GM19324 (cell line): ENCODE results near the gene PAXIP1.

ENCODE experiments used
- ATAC-seq: cut with Tn5 transposase; IDR thresholded peaks from one replicate; pipeline ENCODE4 v1.9.1; 2021; ENCODE audit warnings: mild to moderate bottlenecking, moderate library complexity; ENCODE audit not compliant: unreplicated experiment, low FRiP score

Gene PAXIP1

DNA sequence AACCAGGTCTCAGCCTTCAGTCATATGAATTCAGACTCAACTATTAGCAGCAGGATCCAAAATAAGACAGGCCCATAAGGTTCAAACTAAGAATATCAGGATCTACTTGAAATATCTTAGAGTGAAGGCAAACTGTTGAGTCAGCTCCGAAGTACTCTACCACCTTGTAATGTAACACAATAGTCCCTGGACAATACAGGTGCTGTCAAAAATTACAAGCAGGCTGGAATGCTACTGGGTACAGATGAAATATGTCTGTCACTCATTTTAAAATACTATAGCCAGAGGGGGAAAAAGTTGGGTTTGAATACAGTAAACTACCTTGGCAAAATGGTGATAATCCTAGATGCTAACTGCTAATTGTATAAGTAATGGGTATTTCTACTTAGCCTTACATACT, 6.8 kb downstream of the PAXIP1 start:
- no peak for ATAC-seq

DNA sequence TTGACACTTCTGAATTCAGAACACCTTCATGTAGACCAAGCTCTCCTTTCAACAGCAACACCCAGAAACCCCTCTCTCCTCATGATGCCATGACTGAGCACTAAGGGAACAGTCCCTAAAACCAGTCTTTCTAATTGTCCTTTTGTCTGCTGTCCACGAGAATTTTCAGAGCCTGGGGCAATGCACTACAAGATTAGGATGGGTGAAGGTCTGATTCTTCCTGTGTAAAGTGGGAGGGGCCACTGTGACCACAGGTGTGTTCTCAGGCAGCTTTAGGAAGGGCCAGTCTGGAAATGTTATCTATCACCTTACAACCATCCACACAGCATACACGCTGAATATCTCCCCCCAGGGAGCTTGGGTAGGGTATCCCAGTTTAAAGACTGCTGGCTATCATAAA, 7.9 kb downstream of the PAXIP1 start:
- ATAC-seq, result no peak

DNA sequence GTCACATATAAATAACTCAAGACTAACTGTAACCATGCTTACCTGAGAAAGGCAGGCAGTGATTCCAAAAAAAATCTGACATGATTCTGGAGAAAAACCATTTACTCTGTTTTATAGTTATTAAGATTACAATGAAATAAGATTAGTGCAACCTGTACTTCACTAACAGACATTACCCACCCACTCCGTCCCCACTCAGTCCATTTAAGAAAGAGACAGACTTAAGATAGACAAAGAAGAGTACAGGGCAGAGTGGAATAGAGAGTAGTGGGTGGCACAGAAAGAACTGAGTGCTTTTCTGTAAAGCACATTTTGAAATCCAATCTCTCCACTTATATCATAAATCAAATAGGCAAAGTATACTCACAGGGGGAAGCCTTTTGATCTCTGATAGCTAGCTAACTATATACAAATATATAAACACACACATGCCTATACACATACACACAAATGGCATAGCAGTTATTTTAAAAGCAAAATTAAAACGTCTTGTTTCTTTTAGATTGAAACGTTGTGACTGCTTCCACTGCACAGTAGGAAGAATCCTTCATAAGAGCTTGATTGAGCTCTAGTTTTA, 11.9 kb downstream of the PAXIP1 start:
- ATAC-seq, result no peak

DNA sequence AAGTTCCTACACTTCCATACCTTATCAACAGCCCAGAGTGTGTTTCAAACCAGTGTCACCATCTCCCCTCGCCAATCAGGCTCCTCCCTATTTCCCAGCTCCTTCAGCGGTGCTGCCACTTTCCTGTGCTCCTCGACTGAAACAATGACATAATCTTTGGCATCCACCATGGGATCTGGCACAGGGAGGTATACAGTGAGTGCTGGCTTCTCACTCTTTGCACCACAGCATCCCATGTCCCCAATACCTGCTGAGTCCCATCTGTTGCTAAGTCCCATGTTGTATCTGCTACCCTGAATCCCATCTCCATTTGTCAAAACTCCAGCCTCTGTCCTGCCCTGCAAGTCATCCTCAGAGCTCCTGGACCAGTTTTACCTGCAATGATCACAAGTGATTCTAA, 15.4 kb downstream of the PAXIP1 start:
- ATAC-seq, result no peak

DNA sequence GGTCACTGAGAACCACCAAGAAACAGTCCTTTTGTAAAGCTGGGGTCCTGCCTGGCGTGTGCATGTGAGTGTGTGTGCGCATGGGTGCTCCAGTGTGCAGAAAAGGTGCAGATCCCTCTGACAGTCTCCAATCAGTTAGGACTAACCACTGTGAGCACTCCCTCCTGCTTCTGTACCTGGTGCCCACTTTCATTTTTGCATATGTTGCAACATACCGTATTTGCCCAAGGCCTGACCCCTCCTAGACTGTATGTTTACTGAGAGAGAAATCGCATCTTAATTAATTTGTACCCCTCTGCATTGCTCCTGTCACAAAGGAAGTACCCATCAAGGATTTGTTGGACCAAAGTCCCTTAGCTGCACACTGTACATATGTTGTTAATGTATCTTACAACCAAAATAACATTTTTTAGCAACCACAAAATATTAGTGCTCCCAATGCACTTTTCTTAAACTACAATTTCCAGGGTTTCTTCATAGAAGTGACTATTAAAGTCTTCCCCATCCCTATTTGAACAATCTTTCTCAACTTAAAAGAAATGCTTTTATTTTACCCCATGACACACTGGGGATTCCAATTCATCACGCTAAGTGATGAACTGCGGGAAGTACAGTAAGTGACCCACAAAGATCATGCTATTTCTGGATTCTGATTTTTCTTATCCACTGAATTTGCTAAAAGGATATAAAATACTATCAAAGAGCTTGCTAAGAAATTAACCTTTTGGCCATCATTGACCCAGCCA, 16.6 kb downstream of the PAXIP1 start:
- no peak for ATAC-seq

DNA sequence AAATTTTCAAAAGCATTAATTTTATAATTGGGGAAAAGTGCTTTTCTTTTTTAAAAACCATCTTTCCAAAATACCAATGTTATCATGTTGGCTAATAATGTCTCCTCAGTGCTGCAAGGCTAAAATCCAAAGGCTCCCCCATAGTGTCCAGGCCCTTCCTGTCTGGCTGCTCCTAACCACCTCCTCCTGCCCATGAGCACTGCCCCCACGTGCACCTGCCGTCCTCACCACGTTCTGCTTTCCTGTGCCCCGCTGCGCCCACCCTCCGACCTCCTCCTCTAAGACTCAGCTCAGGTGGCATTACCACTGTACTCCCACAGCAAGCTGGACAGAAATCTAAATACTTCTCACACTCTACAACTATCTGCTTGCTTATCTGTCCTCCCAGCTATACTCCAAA, 17.7 kb downstream of the PAXIP1 start:
- ATAC-seq, result no peak

DNA sequence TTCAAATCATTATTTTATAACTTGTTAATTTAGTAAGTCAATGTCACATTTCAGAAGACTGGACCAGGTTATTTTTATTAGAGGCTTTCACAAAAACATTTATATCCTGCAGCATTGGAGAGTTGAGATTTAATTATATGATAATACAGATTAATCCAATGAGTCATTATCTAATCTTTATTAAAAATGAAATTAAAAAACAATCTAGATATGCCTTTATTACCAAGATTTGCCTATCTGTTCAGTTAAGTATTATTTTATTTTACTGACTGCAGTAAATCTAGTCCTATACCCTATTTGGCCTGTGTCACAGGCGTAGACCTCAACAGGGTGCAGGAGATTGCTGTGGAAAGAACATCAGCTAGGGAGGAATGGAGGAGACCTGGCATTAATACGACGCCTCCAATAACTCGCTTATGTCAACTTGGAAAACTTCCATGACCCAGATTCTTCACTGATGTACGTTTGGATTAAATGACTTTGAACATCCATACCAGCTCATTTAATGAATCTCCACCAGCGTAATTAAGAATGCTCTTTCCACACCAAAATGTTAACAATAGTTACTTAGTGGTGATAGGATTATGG, 18.2 kb downstream of the PAXIP1 start:
- ATAC-seq, result no peak

DNA sequence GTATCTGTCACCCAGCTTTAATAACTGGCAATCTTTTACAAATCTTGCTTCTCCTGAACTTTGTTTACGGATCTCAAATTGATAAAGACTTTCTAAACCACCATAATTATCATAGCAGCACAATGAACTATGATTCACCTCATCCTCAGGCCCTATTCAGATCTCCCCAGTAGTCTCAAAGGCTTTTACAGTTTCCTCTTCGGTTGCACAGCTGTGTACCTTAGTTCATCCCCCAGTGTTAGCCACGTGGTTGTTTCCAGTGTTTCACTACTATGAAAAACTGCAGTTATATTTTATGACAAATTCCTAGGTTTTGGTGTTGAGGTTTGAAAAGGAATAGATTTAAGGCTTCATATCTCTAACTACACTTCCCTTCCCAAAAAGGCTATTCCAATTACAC, 24.9 kb downstream of the PAXIP1 start:
- ATAC-seq, result no peak

DNA sequence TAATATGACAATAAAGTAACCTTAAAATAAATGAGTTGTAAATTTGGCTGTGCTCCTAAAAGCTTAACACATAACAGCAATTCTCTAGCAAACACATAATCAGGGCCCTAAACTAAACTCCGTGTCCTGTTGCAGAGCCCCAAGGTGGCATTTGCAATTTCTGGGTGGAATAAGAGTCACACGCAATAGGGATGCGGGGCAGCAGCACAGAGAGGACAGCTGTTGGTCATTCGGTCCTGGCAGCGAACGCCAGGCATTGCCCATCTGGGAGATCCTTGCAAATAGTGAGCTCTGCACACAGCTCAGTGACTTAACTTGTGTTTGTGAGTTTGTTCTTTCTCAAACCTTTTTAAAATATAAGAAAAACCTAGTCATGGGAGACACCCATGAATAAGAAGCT, 25.7 kb downstream of the PAXIP1 start:
- ATAC-seq, result no peak

DNA sequence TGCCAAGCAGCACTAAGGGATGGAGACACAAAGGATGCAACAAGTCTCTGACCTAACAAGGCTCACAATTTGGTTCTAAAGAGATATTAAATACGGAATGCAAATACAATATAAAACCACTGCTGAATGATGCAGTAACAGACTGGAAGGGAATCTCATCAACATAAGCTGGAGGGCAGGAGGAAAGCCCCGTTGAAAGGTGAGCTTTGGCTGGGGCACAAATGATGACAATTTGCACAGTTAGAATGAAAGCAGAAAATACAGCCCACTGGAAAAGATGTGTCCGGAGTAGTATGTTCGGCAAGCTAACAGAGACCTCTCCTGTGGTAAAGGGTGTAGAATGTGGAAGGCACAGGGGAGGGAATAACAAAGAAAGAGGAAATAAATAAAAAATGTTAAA, 26.1 kb downstream of the PAXIP1 start:
- ATAC-seq, result no peak

DNA sequence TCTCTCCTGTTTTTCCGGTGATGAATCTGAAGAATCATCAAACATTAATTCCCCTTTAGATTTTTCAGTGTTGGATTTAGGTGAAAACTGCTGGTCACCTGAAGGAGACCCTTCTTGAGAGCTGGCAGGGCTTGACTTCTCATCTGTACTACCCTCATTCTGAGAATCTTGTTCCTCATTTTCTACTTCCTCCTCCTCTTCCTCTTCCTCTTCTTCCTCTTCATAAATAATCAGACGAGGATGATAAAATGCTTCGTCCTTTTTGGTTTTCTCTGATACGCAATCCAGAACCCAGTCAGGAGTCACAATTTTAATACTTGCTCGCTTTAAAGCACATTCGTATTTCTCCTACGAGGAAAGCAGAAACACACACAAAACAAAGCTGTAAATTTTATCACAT, 26.9 kb downstream of the PAXIP1 start:
- no peak for ATAC-seq

DNA sequence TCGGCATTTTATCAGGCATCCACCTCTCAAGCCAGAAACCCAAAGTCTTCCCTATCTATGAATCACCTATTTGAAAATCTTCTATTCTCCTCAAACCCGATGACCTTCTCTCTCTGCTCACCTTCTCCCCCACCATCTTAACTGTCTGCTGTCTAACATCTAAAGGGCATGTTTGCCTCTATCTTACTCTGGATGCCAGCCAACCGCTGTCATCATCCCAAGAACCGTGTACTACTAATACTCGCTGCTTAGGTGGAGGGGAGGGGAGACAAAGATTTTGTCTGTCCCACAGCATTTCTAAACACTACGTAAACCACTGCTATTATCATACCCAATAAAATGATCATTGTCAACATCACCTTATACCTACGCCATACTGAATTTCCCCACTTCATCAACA, 29.5 kb downstream of the PAXIP1 start:
- no peak for ATAC-seq

DNA sequence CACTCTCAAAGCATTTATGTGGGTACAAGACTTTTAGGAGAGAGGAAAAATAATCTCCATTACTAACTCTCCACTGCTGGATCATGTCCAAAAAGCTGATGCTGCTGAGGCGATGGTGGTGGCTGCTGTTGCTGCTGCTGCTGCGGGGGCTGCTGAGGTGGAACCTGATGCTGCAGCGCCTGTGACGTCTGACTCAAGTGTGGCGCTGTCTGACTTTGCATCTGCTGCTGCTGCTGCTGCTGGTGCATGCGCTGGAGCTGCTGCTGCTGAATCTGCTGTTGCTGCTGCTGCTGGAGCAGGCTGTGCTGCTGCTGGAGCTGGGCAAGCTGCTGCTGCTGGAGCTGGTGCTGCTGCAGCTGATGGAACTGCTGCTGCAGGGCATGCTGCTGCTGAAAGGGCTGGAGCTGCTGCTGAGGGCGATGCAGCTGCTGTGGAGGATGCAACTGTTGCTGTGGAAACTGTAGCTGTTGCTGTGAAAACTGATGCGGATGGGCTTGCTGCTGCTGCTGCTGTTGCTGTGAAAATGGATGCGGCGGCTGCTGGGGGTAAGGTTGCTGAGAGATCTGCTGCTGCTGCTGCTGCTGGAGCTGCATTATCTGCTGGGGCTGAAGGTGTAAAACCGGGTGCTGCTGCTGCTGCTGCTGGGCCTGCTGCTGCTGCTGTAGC, 34.5 kb downstream of the PAXIP1 start:
- no peak for ATAC-seq

DNA sequence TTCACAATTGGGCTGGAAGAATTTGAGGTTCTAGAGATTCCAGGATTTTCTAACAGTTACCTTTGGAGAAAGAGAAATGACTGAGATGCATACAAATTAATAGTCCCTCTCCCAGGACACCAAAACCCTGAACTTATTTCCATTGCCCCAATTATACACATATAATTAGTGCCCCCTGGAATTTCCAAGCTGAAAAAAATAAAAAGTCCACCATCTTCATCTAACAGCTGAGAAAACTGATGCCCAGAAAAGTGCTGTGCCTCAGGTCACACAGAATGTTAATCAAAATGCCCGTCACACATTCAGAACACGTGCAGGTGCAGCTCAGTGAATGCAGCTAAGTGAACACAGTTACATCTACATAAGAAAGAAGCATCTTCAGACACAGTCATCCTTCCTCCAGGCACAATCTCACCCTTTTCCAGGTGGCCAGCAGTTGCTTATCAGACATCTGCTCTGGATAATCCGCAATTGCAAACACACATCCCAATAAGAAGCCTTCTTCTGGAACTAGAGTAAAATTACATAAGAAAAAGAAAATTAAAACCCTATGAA, 35.4 kb downstream of the PAXIP1 start:
- no peak for ATAC-seq

DNA sequence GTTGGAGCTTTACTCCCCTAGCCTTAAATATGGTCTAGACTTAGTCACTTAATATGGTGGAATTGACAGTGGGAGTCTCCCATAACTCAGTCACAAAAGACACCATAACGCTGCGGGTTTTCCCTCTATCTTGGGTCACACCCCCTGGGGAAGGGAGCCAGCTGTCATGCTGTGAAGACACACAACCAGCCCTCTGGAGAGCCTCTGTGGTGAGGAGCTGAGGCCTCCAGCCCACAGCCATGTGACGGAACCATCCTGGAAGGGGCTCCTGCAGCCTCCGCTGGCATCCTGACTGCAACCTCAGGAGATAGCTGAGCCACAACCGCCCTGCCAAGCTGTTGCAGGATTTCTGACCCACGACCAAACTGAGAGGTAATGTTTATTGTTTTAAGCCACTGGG, 37.9 kb downstream of the PAXIP1 start:
- no peak for ATAC-seq

DNA sequence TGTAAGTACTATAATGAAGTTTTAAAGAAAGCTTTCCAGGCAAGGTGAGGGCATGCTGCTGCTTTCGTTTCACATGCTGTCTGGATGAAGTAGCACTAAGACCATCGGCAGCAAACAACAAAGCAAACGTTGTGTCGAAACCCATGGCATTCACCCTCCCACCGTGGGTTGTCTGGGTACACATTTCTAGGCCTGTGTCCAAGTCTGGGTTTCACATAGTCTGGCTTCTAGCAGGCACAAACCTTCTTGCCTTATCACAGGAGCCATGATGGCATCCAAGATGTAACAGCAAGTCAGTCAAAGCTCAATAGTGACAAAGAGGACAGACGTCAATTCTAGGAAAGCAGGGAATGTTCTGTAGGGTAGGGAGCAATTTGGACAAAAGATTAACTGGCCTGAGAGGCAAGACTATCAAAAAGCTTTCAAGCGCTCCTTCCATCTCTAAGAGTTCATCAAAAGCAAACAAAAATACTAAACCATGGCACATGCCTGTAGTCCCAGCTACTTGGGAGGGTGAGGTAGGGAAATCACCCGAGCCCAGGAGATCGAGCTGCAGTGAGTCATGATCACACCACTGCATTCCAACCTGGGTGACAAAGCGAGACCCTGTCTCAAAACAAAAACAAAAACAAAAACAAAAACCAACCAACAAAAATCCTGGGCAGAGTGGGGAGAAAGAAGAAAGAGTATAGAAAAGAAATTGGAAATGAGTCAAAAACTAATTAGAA, 42.7 kb downstream of the PAXIP1 start:
- ATAC-seq, result no peak

DNA sequence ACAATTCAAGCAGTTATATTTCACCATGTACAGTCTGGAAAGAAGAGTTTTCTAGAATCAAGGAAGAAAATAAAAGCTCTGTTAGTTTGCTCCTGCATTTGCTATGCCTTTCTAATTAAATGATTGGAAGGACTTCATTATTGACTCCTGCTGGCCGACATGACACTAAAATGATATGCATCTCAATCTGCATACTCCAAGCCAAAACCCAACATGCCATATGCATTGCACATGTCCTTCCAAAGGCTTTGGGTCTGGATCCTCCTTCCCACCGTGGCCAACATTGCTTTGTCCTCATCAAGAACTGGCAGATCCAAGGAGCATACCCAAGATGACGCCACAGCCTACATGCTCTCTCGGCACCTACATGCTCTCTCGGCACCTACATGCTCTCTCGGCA, 46.5 kb downstream of the PAXIP1 start:
- no peak for ATAC-seq

DNA sequence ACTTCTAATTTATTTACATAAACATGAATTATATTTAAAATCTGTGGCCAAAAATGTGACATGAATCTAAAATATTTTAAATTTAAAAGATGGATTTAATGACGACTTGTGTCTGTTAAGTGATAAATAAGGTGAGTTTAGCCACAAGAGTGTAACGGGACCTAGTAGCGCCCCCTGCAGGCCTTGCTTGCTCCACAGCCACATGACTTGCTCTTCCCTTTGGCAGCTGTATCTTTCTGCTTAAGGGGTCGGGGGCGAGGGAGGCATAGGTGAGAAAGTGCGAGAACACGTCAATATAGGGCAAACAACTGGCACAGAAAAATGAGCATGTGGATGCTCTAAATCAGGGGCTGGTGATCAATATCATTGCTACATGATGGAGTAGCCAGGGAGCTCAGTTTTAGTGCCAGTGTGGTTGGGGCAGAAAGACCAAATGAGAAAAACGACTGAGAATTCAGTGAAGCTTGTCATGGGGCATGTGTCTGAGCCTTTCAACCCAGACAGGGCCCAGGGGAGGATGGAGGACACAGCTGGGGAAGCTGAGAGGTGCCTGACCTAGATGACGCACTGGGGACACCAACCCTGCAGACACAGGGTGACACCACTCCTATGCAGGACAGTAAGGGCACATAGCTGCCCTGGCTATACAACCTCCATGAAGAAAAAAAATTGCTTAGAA, 49.8 kb downstream of the PAXIP1 start:
- no peak for ATAC-seq

DNA sequence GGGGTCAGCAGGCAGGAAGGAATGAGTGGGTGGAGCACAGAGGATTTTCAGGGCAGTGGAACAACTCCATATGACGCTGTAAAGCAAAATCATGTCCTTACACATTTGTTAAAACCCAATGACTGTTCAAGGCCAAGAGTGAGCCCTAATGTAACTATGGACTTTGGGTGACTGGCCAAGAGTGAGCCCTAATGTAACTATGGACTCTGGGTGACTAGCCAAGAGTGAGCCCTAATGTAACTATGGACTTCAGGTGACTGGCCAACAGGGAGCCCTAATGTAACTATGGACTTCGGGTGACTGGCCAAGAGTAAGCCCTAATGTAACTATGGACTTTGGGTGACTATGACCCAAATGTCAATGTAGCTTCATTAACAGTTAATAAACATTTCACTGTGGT, 52.0 kb downstream of the PAXIP1 start:
- ATAC-seq, result no peak

DNA sequence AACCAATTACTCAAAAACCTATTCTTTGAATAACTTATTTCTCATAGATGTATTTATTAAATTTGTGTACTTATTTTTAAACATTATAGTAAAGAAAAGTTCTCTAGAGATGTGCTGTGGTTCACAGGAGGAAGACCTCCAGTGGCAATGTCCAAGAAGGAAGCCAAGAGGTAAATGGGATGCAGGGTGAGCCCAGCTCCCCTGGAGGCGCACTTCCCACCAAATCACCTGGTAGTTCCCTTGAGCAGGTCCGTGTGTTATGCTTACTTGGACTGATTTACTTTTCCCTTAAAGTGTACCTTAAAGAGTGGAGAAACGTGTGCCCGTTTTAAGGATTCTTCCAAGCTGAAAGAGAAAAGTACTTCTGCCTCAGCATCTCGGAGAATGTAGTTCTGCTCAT, 55.3 kb downstream of the PAXIP1 start:
- ATAC-seq, result no peak
